ENCODE measurements around the gene PGD.
"Not testable (repeated sequence)": the region's sequence is repeated elsewhere in the genome, so short reads cannot be mapped to it uniquely, and the experiment has no call there.

The PGD gene

DNA sequence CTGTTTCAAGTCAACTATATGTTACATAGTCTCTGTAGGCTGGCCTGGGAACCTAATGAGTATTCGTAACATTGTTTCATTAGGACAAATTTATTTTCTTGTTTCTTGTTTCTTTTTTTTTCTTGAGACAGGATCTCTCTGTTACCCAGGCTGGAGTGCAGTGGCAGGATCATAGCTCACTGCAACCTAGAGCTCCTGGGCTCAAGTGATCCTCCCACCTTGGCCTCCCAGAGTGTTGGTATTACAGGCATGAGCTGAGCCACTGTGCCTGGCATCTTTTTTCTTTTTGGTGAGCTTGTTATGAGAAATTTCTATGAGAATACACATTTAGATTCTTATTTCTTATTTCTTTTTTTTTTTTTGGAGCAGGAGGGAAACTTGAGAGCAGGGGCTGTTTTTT is 38.2 kb downstream of the PGD start:
- no peak for DNase-seq (ENCODE audit: low read depth in 2 of 2)

DNA sequence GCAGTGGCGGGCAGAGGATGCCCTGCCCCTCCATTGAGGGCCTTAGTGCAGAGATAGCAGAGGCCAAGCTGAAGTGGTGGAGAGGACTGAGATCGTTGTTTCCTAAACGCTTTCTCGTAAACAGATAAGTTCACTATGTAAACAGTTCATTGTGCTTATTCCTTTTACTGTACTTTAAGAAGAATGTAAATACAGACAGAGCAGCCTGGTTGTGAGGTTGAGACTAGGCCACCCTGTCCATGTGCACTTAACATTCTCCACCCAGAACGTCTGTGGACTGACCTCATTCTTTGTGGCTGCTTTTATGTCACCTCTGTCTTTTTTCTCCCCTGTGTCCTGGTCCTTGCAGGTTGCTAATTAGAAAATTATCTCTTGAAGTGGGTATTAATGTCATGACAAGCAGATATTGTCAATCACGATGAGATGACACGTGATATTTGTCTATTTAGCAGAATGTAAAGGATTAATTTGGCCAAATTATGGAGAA is 39.9 kb downstream of the PGD start:
- DNase-seq (ENCODE audit: low read depth in 2 of 2) = no peak

DNA sequence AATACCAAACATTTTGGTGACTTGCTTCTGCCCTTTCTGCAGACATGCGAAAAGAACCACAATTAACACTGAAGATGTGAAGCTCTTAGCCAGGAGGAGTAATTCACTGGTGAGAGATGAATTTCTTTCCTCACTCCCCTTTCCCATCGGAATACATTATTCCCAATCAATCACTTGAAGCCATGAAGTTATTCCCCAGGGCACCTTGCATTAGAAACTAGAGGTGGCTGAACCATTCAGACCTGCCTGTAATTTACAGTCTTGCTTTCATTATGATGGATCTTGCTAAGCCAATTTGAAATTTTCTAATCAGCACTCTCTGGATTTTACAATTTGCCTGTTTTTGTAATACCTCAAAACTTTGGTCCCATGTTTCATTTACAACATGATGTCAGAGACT is 41.4 kb downstream of the PGD start:
- DNase-seq (ENCODE audit: low read depth in 2 of 2) = no peak

DNA sequence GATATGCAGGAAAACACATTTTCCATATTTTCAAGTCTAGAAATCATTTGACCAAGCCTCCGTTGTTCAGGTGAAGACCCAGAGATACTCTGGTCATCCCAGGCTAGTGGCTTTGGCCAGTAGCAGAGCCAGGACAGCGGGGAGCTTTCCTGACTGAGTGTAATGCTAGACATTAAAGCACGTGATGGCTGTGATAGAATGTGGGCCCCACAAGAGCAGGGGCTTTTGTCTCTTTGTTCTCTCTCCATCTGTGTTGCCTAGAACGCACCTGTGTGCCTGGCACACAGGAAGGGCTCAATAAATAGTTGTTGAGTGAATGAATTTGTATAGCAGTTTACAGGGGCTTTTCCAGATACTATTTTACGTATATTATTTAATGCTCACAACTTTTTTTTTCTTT is 41.9 kb downstream of the PGD start:
- no peak for DNase-seq (ENCODE audit: low read depth in 2 of 2)

DNA sequence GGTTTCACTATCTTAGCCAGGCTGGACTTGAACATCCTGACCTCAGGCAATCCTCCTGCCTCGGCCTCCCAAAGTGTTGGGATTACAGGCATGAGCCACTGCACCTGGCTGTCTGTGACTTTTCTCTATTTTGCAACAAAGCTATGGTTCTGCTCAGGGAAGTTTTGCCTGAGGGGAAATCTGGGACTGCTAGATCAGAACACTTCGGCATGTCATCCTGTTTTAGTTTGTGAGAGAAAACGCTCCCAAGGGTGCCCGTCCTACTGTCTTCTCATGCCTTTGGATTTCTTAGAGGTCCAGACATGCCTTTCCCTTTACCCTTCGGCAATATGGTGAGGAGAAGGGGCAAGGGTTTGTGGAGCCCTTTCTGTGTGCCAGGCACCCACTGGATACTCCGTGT is 45.4 kb downstream of the PGD start:
- no peak for DNase-seq (ENCODE audit: low read depth in 2 of 2)

DNA sequence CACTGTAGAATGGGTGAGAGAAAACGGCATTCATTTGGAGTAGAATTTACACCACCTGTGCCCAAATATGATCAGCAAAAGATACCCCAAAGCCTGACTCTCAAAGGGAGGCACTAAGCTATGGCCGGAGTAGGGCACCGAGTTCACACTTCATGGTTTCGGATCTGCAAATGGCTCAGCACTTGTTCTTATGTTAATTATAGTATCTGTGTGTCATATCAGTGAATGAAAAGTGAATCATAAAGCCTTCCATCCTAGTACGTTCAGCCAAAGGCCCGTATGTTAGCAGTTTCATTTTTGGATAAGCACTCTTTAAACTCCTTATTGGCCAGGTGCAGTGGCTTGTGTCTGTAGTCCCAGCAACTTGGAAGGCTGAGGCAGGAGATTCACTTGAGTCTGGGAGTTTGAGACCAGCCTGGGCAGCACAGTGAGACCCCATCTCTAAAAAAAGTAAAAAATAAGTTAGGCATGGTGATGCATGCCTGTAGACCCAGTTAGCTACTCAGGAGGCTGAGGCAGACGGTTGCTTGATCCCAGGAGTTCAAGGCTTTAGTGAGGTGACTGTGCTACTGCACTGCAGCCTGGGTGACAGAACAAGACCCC is 46.0 kb downstream of the PGD start:
- no peak for DNase-seq (ENCODE audit: low read depth in 2 of 2)

DNA sequence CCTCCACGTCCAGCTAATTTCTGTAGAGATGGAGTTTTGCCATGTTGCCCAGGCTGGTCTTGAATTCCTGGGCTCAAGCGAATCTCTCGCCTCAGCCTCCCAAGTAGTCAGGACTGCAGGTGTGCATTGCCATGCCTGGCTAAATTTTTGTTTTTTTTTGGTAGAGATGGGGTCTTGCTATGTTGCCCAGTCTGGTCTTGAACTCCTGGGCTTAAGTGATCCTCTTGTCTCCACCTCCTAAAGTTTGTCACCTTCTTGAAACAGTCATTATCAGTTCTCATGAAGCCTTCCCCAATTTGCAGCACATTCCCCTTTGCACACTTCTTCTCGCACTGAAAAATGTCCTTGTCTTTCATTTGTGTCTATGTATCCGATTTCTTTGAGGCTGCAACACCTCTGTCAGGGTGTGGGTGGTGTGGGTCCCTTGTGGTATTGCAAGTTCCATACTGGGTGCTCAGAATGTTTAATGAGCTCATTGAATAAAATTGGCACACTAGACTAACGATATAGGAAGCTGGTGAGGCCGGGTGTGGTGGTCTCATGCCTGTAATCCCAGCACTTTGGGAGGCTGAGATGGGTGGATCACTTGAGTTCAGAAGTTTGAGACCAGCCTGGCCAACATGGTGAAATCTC is 48.0 kb downstream of the PGD start:
- DNase-seq (ENCODE audit: low read depth in 2 of 2) = no peak

DNA sequence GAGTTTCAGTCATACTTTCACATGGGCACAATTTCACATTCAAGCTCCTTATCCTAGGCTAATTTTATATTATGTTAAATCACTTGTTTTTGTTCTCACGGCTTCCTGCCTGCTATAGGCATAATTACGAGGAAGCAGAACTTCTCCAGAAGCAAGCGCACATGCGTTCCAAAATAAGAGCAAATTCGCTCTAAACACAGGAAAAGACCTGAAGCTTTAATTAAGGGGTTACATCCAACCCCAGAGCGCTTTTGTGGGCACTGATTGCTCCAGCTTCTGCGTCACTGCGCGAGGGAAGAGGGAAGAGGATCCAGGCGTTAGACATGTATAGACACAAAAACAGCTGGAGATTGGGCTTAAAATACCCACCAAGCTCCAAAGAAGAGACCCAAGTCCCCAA is 50.9 kb downstream of the PGD start, which contains the start of gene CORT:
TSS of gene CORT (plus strand) at position 281 of the 400 bp plus-strand sequence. CDS start 193 bp downstream, outside the sequence.
- no peak for DNase-seq (ENCODE audit: low read depth in 2 of 2)

DNA sequence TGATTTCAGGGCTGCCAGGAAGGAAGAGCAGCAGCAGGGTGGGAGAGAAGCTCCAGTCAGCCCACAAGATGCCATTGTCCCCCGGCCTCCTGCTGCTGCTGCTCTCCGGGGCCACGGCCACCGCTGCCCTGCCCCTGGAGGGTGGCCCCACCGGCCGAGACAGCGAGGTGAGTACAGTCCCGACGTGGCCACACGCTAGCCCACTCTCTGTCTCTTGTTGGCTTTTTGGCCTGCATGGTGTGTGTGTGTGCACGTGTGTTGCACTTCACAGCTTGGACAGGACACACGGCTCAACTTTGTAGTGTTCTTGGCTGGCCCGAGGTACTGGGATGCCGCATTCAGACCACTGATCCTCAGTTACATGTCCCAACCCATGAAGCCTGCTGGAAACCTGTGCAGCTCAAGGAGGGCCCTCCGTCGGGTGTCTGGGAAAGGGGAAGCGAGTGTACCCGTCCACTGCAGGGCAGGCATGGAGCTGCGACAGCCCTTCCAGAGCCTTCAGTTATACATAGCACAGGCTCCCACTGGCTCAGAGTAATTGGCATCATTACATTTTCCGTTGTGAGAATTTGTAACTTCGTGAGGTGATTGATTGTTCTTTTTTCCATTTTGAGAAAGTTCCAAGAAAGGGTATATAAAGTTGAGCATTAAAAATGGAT is 51.4 kb downstream of the PGD start:
- DNase-seq (ENCODE audit: low read depth in 2 of 2) = no peak

DNA sequence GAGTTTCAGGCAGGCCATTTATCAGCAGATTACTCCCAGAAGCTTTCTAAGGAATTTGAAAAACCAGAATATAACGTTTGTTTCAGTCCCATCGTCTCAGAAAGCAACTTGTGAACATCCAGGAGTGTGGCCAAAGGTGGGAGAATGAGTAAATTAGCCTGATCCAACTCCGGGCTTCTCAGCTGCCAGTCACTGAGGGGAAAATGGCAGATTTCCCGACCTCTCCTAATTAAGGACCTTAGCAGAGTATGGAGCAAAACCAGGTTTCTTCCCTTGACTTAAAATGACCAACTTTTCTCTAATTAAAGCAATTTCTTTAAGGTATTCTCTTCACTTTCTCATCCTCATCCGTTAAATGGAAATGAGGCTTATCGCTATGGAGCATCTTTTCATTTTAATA is 52.0 kb downstream of the PGD start:
- DNase-seq (ENCODE audit: low read depth in 2 of 2) = no peak

DNA sequence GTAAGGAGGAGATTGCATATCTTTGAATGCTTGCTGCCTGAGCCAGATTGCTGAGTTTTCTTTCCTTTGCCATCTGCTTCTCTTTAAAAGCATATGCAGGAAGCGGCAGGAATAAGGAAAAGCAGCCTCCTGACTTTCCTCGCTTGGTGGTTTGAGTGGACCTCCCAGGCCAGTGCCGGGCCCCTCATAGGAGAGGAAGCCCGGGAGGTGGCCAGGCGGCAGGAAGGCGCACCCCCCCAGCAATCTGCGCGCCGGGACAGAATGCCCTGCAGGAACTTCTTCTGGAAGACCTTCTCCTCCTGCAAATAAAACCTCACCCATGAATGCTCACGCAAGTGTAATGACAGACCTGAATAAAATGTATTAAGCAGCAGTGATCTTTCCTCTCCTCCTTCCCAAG is 52.4 kb downstream of the PGD start:
- no peak for DNase-seq (ENCODE audit: low read depth in 2 of 2)

DNA sequence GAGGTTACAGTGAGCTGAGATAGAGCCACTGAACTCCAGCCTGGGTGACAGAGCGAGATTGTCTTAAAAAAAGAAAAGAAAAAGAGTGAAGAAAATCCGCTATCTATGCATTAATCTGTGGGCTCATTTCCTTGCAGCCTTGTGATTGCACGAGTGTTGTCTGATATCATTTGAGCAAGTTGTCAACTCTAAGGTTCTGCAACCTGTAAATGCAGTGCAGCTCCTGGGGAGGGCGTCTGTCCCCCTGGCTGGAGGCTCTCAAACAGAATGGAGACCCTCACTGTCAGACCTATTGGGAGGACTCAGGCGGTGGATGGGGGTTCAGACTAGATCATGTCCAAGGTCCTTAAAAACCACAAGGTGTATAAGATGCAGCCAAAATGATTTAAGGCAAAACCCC is 57.2 kb downstream of the PGD start:
- DNase-seq (ENCODE audit: low read depth in 2 of 2) = no peak

DNA sequence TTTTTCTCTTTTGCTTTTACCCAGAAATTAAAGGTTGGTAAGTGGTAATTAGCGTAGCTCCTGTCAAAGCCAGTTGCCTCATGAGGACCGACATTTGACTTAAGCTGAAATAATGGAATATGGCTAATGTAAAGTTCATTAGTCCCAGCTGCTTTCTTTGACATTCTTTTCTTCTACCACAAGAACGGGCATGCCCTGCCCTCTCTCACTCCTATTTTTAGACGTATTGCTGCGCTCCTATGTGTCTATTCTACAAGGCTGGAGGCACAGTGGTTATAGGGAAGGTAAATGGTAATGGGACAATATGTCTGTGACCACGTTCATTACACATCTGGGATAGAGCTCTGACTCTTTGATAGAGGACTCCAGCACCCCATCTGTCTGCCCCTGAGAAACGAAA is 57.8 kb downstream of the PGD start:
- DNase-seq (ENCODE audit: low read depth in 2 of 2) = no peak

DNA sequence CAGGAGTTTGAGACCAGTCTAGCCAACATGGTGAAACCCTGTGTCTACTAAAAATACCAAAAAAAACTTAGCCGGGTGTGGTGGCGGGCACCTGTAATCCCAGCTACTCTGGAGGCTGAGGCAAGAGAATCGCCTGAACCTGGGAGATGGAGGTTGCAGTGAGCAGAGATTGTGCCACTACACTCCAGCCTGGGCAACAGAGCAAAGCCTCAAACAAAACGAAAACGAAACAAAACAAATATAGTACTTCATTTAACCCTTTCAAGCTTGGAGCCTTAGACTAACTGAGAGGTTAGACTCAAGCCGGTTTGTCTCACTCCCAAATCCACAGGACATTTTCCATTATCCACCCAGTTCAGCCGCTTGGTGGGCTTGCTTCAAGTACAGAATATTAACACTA is 58.6 kb downstream of the PGD start:
- DNase-seq (ENCODE audit: low read depth in 2 of 2) = not testable (repeated sequence)

DNA sequence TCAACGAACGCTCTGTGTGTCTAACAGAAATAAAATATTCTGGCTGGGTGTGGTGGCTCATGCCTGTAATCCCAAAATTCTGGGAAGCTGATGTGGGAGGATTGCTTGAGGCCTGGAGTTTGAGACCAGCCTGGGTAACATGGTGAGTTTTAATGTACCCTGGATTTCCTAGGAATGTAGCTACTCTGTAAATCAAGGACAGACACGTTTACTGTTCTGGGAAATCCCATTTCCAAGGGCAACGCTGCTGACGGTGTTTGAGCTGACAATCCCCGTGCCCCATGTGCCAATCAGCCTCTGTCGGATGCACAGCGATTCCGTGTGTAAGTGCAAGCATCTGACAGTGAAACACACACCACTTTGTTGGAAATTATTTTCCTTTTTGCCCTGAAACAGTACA is 59.0 kb downstream of the PGD start:
- no peak for DNase-seq (ENCODE audit: low read depth in 2 of 2)

DNA sequence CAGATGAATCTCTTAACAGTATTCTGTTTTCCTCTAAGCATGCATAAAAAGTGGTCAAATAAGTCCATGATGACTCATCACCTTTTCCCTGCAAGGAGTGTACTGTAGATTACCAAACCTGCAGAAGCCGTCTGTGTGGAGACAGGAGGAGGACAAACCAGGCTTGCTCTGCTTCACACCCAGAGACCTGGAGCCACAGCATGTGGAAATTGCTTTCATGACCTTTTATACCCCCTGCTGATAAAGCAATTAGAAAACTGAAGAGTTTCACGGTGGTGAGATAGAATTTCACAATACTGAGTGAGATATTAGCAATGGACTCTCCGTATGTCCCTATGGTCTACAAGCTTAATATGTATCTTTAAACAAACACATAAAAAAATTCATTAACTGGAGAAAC is 60.3 kb downstream of the PGD start:
- DNase-seq (ENCODE audit: low read depth in 2 of 2) = no peak

DNA sequence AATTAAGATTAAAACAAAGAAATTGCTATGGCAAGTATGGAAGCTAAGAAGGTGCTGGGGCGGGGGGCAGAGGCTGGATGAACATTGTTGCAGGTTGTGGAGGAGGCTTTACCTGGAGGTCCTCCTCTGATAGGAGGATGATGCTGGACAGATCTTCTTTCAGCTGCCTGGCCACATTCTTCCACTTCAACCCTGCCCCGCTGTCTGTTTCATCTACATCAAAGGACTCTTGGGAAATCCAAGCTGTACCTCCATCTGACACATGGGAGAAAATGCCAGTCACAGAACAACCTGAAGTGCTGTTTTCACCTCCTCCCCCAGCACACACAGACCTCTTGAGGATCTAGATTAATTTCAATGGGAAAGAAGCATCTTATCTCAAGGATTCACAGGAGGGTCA is 68.2 kb downstream of the PGD start:
- no peak for DNase-seq (ENCODE audit: low read depth in 2 of 2)

DNA sequence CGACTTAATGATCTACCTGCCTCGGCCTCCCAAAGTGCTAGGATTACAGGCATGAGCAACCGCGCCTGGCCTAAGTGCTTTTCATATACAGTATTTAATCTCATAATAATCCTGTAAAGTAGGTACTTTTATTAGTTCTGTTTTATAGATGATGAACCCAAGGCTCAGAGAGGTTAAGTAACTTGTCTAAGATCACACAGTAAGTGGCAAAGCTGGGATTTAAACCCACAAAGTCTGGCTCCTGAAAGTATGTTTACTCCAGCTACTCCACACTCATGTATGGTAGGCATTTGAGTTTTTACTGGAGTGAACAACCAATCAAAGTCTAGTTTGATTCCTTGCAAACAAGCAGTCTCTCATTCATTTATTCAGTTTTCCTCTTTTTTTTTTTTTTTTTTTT is 71.2 kb downstream of the PGD start:
- DNase-seq (ENCODE audit: low read depth in 2 of 2) = no peak
